ENCODE measurements around the gene ADGRF4.
"Not testable (repeated sequence)": the region's sequence is repeated elsewhere in the genome, so short reads cannot be mapped to it uniquely, and the experiment has no call there.

Gene ADGRF4

DNA sequence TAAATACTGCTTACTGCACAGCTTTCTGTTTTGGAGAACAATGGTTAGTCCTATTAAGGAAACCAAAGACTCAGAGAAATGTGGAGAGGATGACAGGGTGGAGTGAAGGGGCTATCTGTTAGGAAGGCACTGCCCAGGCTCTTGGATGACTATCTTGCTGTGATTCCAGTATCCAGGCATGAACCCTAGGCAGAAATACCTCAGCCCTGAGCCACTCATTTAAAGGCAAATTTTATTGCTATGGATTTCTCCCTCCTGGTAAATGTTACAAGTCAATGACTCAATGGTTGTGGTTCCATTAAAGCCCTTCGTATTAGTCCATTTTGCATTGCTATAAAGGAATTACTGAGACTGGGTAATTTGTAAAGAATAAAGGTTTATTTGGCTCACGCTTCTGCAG, 25.9 kb downstream of the ADGRF4 start:
- no peak overlapping the region for H3K4me3 ChIP-seq (ENCODE audit: low read length)
- no peak for DNase-seq (ENCODE audit: low read depth, low spot score)

DNA sequence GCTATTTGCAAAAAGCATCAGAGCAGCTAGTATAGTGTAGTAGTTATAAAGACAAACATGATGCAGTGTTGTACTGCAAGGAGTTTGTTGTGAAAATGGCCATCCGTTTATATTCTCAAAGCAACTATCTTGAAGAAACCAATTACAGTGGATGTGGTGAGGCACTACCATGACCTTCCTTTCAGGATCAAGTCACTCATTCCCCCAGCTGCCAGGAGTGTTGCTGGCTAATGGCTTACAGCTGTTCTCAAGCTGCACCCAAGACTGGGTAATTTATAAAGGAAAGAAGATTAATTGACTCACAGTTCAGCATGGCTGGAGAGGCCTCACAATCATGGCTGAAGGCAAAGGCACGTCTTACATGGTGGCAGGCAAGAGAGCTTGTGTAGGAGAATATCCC, 29.0 kb downstream of the ADGRF4 start:
- no peak for DNase-seq (ENCODE audit: low read depth, low spot score)

DNA sequence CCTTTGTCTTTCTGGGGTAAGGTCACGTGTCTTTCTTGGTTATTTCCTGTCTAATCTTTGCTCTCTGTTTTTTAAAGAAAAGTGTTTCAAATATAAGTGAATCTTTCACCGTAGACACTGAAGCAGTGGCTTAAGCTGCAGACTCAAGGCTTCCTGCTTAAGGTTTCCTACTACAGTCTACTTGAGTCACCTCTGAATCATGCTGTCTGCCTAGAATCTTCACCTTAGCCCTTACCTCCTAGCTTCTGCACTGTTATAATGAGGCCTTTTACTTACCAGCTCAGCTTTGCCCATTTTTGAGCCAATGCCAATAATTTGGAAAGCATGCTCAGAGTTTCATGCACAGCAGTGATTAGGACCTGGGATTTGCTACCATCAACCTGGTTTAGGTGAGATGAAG, 30.6 kb downstream of the ADGRF4 start:
- no peak for DNase-seq (ENCODE audit: low read depth, low spot score)
- no peak overlapping the region for H3K4me3 ChIP-seq (ENCODE audit: low read length)

More for the DNA sequence above, 29.0 kb downstream of the ADGRF4 start:
- no peak overlapping the region for H3K4me3 ChIP-seq (ENCODE audit: low read length)

DNA sequence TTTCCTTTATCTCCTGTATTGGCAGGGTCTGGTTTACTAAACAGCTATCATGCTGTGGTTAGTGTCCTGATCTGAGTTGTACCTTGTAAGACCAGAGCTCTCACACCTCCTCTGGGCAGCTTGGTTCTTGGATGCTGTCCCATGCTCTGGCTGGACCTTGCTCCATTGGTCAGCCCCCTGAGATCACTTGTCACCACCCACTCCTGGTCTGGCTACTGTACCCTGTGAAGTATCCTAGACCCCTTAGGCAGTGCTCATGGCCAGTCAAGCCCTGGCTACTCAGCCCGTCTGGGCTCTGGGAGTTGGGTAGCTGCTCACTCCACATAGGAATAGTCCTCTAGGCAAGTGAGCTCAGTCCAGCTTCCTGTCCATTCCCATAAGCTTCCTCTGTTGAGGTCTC, 31.1 kb downstream of the ADGRF4 start:
- no peak overlapping the region for H3K4me3 ChIP-seq (ENCODE audit: low read length)
- DNase-seq (ENCODE audit: low read depth, low spot score): no peak

DNA sequence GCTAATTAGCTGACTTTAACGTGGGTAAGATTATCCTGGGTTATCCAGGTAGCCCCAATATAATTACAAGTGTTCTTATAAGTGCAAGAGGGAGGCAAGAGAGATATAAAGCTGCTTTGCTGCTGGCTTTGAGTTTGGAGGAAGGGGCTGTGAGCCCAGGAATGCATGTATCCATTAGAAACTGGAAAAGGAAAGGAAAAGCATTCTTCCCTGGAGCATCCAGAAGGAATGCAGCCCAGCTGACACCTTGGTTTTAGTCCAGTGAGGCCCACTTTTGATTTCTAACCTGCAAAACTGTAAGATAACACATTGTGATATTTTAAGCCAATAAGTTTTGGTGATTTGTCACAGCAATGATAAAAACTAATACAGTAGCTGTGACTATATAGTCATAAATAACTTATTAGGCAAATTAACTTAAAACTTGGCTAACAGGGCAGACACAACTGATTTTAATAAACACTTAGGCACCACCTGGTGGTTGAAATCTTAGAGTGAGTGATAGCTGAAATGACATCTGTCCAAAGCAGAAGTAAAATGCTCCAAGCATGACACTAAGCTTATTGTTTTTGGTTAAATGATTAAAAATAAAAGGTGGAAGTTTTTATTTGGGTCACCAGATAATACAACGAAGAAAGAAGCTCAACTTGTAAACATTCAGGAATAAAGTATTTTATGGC, 35.6 kb downstream of the ADGRF4 start:
- DNase-seq (ENCODE audit: low read depth, low spot score): peak; percentile 23
- H3K4me3 ChIP-seq (ENCODE audit: low read length): no peak overlapping the region

DNA sequence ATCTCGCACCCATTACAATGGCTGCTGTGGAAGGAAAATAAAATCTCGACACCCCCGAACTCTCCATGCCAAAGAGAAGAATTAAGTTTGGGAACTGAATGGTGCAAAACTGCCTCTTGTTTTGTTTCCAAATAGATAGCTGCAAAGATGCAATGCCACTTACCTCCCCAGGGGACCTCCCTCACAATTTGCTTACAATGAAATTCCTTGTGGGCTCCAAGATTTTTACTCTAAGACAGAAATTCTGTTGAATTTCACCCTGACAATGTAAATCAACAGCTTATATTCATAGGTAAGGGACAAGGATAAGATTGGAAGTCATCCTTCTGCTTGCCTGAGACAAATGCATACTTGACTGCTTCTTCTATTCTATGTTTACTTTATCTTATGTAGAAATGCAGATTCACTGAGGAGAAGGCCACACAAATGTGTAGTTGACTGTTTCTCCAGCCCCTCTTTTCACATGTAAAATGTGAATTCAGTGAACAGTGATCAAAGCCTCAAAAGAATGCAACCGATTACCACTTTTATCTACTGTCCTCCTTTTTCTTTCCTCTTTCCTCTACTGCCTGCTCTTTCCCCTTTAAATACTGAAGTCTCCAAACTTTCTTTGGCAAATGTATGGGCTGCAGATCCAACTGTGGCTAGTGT, 36.6 kb downstream of the ADGRF4 start:
- no peak for DNase-seq (ENCODE audit: low read depth, low spot score)
- H3K4me3 ChIP-seq (ENCODE audit: low read length): no peak overlapping the region

DNA sequence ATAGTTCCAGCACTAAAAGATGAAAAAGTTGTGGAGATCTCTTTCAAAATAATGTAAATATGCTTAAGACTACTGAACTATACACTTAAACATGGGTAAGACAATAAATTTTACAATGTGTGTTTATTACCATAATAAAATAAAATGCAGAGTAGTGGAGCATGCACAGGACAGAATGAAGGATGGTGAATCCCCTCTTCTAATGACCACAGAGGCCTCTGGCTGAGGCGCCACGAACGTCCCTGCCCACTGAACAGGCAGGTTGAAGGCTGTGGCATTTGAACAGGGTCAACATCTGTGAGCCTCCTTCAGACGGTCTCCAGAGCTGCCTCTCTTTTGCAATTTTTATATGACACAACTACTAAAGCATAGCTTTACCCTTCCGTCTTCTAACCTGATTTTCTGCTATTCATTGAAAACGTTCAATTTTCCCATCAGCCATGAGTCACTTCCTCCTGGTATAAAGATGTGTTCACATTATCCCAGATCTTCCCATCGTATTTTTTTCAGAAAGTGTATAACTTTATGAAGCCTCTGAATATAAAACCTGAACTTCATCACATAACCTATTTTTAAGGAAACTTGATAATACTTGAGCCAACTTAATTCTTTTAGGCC, 37.8 kb downstream of the ADGRF4 start:
- no peak overlapping the region for H3K4me3 ChIP-seq (ENCODE audit: low read length)
- no peak for DNase-seq (ENCODE audit: low read depth, low spot score)

DNA sequence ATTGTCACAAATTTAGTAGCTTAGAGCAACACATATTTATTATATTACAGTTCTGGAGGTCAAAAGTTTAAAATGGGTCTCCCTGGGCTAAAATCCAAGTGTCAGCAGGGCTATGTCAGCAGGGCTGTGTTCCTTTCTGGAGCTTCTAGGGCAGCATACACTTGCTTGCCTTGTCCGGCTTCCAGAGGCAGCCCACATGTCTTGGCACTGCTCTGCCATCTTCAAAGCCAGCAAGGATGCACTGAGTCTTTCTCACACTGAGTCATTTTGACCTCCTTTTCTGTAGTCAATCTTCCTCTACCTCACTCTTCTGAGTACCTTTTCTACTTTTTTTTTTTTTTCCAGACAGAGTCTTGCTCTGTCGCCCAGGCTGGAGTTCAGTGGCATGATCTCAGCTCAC, 39.0 kb downstream of the ADGRF4 start:
- DNase-seq (ENCODE audit: low read depth, low spot score): no peak
- no peak overlapping the region for H3K4me3 ChIP-seq (ENCODE audit: low read length)

DNA sequence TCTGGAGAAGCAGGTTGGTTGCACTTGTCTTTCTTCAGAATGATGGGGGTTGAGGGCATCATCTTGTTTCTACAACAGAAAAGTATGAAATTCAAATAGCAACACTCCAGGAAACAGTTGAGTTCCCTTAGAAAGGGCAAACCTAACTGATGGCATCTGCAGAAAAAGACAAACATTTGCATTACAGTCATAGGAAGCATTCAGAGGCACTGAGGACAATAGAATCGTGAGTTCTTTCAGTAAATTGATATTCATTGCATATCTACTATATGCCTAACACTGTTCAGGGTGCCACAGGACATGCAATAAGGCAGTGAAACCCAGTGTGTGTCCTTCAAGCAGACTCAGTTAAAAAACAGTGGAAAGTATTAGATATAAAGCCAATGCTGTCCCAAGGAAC, 42.3 kb downstream of the ADGRF4 start:
- no peak for DNase-seq (ENCODE audit: low read depth, low spot score)
- no peak overlapping the region for H3K4me3 ChIP-seq (ENCODE audit: low read length)

DNA sequence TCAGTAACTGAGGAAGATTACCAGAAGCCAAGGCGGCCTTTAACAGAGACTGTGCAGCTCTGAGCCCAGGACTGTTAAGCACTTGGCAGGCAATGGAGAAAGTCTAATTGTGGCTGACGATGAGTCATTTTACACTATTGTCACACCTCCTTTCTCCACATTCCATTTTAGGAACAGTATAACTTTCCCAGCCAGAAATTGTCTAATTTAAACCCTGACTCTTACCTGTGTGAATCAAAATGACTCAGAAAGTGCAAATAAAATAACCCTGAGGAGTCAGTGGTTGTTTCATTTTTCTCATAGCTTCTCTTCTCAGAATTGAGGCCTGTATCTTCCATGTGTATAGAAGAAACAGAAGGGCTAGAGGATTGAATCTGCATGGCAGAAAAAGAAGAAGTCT, 43.4 kb downstream of the ADGRF4 start:
- H3K4me3 ChIP-seq (ENCODE audit: low read length): no peak overlapping the region
- DNase-seq (ENCODE audit: low read depth, low spot score): no peak

DNA sequence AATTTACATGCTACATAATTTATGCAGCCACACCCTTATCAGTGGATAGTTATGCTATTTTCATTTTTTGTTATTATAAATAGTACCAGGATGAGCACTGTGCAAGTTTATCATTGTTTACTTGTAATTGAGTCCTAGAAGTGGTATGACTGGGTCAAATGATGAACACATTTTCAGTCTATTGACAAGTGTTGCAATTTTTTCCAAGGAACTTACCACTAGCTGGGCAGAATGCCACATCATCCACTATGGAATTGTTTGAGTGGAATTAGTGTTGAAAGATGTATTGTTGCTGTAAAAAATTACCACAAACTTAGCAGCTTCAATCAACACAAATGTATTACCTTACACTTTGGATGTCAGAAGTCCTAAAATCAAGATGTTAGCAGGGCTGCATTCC, 45.4 kb downstream of the ADGRF4 start:
- no peak for DNase-seq (ENCODE audit: low read depth, low spot score)
- H3K4me3 ChIP-seq (ENCODE audit: low read length): no peak overlapping the region

DNA sequence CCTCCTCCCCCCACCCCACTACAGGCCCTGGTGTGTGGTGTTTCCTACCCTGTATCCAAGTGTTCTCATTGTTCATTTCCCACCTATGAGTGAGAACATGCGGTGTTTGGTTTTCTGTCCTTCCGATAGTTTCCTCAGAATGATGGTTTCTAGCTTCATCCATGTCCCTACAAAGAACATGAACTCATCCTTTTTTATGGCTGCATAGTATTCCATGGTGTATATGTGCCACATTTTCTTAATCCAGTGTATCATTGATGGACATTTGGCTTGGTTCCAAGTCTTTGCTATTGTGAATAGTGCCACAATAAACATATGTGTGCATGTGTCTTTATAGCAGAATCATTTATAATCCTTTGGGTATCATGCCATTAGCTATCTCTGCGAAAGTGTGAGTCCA, 46.9 kb downstream of the ADGRF4 start:
- DNase-seq (ENCODE audit: low read depth, low spot score); H3K4me3 ChIP-seq (ENCODE audit: low read length): not testable (repeated sequence)

DNA sequence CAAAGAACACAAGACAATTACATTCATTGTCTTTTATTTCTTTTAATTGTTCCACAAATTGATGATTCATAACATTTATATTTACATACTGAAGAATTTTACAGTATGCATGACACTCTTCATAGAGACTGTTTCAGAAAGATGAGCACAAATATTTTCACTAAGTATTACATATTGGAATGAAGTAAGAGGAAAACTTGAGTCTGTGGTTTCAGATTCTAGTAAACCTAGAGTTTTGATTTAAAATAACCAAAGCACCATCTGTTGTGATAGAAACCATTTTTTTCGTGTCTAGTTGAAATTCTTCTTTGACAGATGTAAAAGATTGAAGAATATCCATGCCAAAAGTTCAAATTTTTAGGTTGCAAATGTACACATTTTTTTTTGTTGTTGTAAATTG, 51.4 kb downstream of the ADGRF4 start:
- DNase-seq (ENCODE audit: low read depth, low spot score): no peak
- H3K4me3 ChIP-seq (ENCODE audit: low read length): no peak overlapping the region

DNA sequence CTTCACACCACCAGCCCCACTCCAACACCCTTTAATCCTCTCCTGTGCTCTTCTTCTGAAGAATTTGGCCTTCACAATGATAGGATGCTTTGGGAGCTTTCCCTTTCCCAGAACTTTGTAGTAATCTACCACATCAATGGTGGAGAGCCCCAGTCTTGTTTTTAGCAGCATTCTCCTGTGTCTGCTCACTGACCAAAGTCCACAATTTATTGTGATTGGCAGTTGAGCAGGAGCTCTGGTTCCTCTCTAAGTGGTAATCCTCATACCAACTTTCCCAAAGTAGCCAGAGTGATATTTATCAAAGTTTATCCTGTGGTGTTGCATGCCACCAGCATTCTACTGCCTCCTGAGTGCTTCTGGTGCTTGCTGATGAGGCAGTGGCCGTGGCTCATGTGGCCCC, 54.4 kb downstream of the ADGRF4 start:
- no peak overlapping the region for H3K4me3 ChIP-seq (ENCODE audit: low read length)
- DNase-seq (ENCODE audit: low read depth, low spot score): no peak

DNA sequence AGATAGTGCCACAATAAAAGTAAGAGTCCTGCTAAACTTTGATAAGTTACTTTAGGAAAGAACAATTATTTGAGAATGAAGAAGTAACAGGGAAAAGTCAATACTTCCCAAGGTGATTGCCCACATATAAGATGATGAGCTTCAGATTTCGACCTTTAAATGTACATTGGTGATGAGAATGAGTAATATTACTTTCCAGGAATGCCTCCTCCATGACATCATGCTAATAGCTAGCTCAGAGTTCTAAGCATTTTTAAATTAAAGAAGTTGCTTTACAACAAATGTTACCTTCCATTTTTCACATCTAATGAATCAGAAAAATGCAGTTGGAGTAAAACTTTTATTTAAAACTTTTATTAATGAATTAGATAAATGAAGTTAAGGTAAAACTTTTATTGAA, 61.0 kb downstream of the ADGRF4 start:
- no peak for DNase-seq (ENCODE audit: low read depth, low spot score)
- H3K4me3 ChIP-seq (ENCODE audit: low read length): no peak overlapping the region

DNA sequence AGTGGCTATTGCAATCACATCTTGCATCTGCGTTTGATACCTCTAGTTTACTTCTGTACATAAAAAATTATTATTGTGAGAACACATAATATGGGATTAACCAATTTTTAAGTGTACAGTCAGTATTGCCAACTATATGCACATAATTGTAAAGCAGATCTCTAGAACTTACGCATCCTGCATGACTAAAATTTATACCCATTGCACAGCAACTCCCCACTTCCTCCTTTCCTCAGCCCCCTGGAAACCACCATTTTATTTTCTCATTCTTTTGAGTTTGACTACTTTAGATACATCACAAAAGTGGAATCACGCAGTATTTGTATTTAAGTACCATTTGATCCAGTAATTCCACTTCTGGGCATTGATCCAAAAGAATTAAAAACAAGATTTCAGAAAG, 64.1 kb downstream of the ADGRF4 start:
- no peak overlapping the region for H3K4me3 ChIP-seq (ENCODE audit: low read length)
- DNase-seq (ENCODE audit: low read depth, low spot score): no peak

DNA sequence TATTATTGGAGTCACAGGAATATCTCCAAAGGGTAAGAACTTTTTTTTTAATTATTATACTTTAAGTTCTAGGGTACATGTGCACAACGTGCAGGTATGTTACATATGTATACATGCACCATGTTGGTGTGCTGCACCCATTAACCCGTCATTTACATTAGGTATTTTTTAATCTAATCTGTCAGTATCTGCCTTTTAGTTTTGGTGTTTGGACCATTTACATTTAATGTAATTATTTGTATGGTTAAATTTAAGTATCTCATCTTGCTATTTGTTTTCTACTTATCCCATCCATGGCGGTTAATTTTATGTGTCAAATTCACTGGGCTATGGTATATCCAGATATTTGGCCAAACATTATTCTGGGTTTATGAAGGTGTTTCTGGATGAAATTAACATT, 68.1 kb downstream of the ADGRF4 start:
- no peak overlapping the region for H3K4me3 ChIP-seq (ENCODE audit: low read length)
- no peak for DNase-seq (ENCODE audit: low read depth, low spot score)

DNA sequence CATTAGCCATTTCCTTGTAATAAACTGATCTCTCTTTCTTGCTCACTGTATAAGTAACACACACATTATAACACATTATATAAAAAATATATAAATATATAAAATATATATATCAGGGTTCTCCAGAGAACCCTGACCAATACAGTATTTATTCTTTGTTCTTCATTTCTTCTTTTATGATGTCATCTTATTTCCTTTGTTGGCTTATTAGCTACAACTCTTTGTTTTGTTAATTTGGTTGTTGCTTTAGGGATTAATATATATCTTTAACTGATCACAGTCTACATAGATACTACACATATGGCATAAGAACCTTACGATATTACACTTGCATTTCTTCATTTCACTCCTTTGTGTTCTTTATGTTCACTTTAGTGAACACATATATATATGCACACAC, 68.7 kb downstream of the ADGRF4 start:
- no peak overlapping the region for H3K4me3 ChIP-seq (ENCODE audit: low read length)
- DNase-seq (ENCODE audit: low read depth, low spot score): no peak

DNA sequence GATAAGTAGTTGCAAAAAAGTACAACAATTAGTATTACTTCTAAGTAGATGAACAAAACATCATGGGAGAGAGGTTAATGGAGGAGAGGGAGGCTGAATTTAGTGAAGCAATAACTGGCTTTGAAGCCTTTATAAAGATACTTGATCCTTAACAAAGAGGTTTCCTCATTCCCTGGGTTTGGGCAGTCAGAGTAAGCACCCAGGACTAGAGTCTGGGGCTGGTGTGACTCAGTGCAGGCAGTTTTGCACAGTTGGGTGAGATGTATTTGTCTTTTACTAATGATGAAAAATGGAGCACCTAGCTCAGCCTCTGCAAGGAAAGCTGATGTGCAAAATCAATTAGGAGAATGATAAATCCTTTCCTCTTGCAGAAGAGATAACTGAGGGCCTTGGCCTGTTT, 71.6 kb downstream of the ADGRF4 start:
- no peak overlapping the region for H3K4me3 ChIP-seq (ENCODE audit: low read length)
- no peak for DNase-seq (ENCODE audit: low read depth, low spot score)
